GM18507 (cell line): ENCODE data around the gene KIAA0586.

ENCODE experiments used
- DNase-seq: peaks from one replicate; pipeline ENCODE4 v3.0.0; 2011; ENCODE audit warnings: low read depth; ENCODE audit not compliant: insufficient read length; ENCODE audit errors: extremely low spot score
- FAIRE-seq: peaks from 2 replicates; lab custom pipeline; 2011; peaks lifted over from hg19 to GRCh38; lab: Jason Lieb, UNC

The KIAA0586 gene

GRCh38 chr14:58540749-58541632, 113.5 kb downstream of the KIAA0586 start:
- no peak for FAIRE-seq
- no peak for DNase-seq

- FAIRE-seq, result no peak
- no peak for DNase-seq
Measured at GRCh38 chr14:58541633-58542022, 114.1 kb downstream of the KIAA0586 start.

GRCh38 chr14:58543253-58543652, 115.7 kb downstream of the KIAA0586 start:
- DNase-seq (no peak), FAIRE-seq (no peak)

- FAIRE-seq, result no peak
- no peak for DNase-seq
Measured at GRCh38 chr14:58547649-58548048, 120.1 kb downstream of the KIAA0586 start.

- DNase-seq, result no peak
- no peak for FAIRE-seq
Measured at GRCh38 chr14:58549105-58549757, 121.7 kb downstream of the KIAA0586 start.

GRCh38 chr14:58553959-58554358, 126.4 kb downstream of the KIAA0586 start:
- FAIRE-seq, result no peak
- no peak for DNase-seq

- no peak for FAIRE-seq
Measured at GRCh38 chr14:58555647-58556046, 128.1 kb downstream of the KIAA0586 start.

GRCh38 chr14:58557242-58557641, 129.7 kb downstream of the KIAA0586 start:
- FAIRE-seq (no peak), DNase-seq (no peak)

More at GRCh38 chr14:58555647-58556046, 128.1 kb downstream of the KIAA0586 start:
- DNase-seq, result no peak

GRCh38 chr14:58560208-58560607, 132.7 kb downstream of the KIAA0586 start:
- FAIRE-seq (no peak), DNase-seq (no peak)

GRCh38 chr14:58562141-58562540, 134.6 kb downstream of the KIAA0586 start:
- FAIRE-seq, result no peak
- DNase-seq, result no peak

- no peak for FAIRE-seq
Measured at GRCh38 chr14:58563978-58564377, 136.5 kb downstream of the KIAA0586 start.

GRCh38 chr14:58565832-58566231, 138.3 kb downstream of the KIAA0586 start:
- DNase-seq, result no peak
- no peak for FAIRE-seq

More at GRCh38 chr14:58563978-58564377, 136.5 kb downstream of the KIAA0586 start:
- no peak for DNase-seq

- DNase-seq (no peak), FAIRE-seq (no peak)
Measured at GRCh38 chr14:58566979-58567378, 139.5 kb downstream of the KIAA0586 start.

- no peak for FAIRE-seq
- no peak for DNase-seq
Measured at GRCh38 chr14:58568322-58568721, 140.8 kb downstream of the KIAA0586 start.

- no peak for DNase-seq
Measured at GRCh38 chr14:58571256-58571655, 143.7 kb downstream of the KIAA0586 start.

GRCh38 chr14:58571769-58572472, 144.4 kb downstream of the KIAA0586 start:
- FAIRE-seq, result no peak
- no peak for DNase-seq

More at GRCh38 chr14:58571256-58571655, 143.7 kb downstream of the KIAA0586 start:
- no peak for FAIRE-seq

- FAIRE-seq, result no peak
Measured at GRCh38 chr14:58572473-58572853, 144.9 kb downstream of the KIAA0586 start.

GRCh38 chr14:58572863-58573262, 145.3 kb downstream of the KIAA0586 start:
- DNase-seq (no peak), FAIRE-seq (no peak)

More at GRCh38 chr14:58572473-58572853, 144.9 kb downstream of the KIAA0586 start:
- DNase-seq, result no peak

GRCh38 chr14:58574623-58575022, 147.1 kb downstream of the KIAA0586 start:
- DNase-seq (no peak), FAIRE-seq (no peak)

- DNase-seq (no peak), FAIRE-seq (no peak)
Measured at GRCh38 chr14:58575956-58576355, 148.4 kb downstream of the KIAA0586 start.
